ENCODE data around the gene PHLDB1. TPM values are rescaled to one million over a fixed set of nuclear protein-coding genes. Genes with fewer than 3 reads are reported as not detected.
A peak's percentile ranks its signal among the peaks of the same experiment; 100 is the strongest.

Gene PHLDB1
- polyA plus RNA-seq, 3 donors: 0.17 TPM; not detected in 2

- H3K4me2 ChIP-seq (replicated peaks; ENCODE audit: extremely low read depth, low read length, poor library complexity, severe bottlenecking): no peak overlapping the region
- TF ChIP-seq CTCF (IDR thresholded peaks at IDR 0.05): no peak
- peak overlapping the region in 1 of 7 donors; percentile 63 for H3K27ac Mint-ChIP-seq
- no peaks in the 10 kb centered on the region for H3K79me2 ChIP-seq (ENCODE audit: insufficient read depth, low read length)
- no peak for DNase-seq
- H3K4me1 Mint-ChIP-seq: no peaks in the 10 kb centered on the region
- H3K36me3 Mint-ChIP-seq: no peaks in the 10 kb centered on the region
- H3K27me3 ChIP-seq (ENCODE audit: control insufficient read depth in 2 of 2, insufficient read depth in 2 of 2, low read length in 2 of 2): no peaks in the 10 kb centered on the region
- H3K27me3 Mint-ChIP-seq (ENCODE audit: low read depth in 3 of 3): peaks cover 0 to 4% (median 4%) of the 10 kb centered on the region in 3 donors
- no peaks in the 10 kb centered on the region for H3K4me1 ChIP-seq (ENCODE audit: control insufficient read depth in 1 of 2, insufficient read depth in 2 of 2, low read length in 2 of 2)
- H3K36me3 ChIP-seq (replicated peaks in 1 of 2; ENCODE audit: control insufficient read depth in 1 of 2, insufficient read depth in 2 of 2, low read length in 2 of 2): no peaks in the 10 kb centered on the region
- no peak overlapping the region for H3K27ac ChIP-seq (ENCODE audit: low read depth in 1 of 2, low read length in 2 of 2)
- H3K9ac ChIP-seq (ENCODE audit: insufficient read depth, low read length, poor library complexity, severe bottlenecking): no peak overlapping the region
- H2AFZ ChIP-seq (ENCODE audit: insufficient read depth, low read depth, low read length, poor library complexity, severe bottlenecking): no peak overlapping the region
- 92% methylated on average over 4 of the region's 11 CpGs for WGBS (ENCODE audit: insufficient coverage)
- no peaks in the 10 kb centered on the region for H4K20me1 ChIP-seq (ENCODE audit: insufficient read depth, low read length)
- no peaks in the 10 kb centered on the region for H3K9me3 ChIP-seq (replicated peaks in 1 of 2; ENCODE audit: control insufficient read depth in 1 of 2, insufficient read depth in 1 of 2, low read length in 2 of 2)
- H3K4me3 Mint-ChIP-seq: no peak overlapping the region
- intact Hi-C loops (cut with micrococcal nuclease): no loop called here
- H3K9me3 Mint-ChIP-seq: no peaks in the 10 kb centered on the region
- H3K4me3 ChIP-seq (replicated peaks in 1 of 3; ENCODE audit: low read depth in 2 of 3, low read length in 3 of 3): no peak overlapping the region
These were observed 34.1 kb downstream of the PHLDB1 start for GRCh38 chr11:118641397-118642019.

- no peak for DNase-seq
- Histone ChIP-seq H3K9ac (ENCODE audit: insufficient read depth, low read length, poor library complexity, severe bottlenecking) (no peak overlapping the region), H3K9me3 (replicated peaks in 1 of 2; ENCODE audit: control insufficient read depth in 1 of 2, insufficient read depth in 1 of 2, low read length in 2 of 2) (no peaks in the 10 kb centered on the region), H3K4me3 (replicated peaks in 1 of 3; ENCODE audit: low read depth in 2 of 3, low read length in 3 of 3) (no peak overlapping the region), H3K79me2 (ENCODE audit: insufficient read depth, low read length) (no peaks in the 10 kb centered on the region), H3K27ac (ENCODE audit: low read depth in 1 of 2, low read length in 2 of 2) (no peak overlapping the region), H3K4me1 (ENCODE audit: control insufficient read depth in 1 of 2, insufficient read depth in 2 of 2, low read length in 2 of 2) (no peaks in the 10 kb centered on the region), H3K36me3 (replicated peaks in 1 of 2; ENCODE audit: control insufficient read depth in 1 of 2, insufficient read depth in 2 of 2, low read length in 2 of 2) (no peaks in the 10 kb centered on the region), H3K27me3 (ENCODE audit: control insufficient read depth in 2 of 2, insufficient read depth in 2 of 2, low read length in 2 of 2) (no peaks in the 10 kb centered on the region), H3K4me2 (replicated peaks; ENCODE audit: extremely low read depth, low read length, poor library complexity, severe bottlenecking) (no peak overlapping the region), H4K20me1 (ENCODE audit: insufficient read depth, low read length) (no peaks in the 10 kb centered on the region), H2AFZ (ENCODE audit: insufficient read depth, low read depth, low read length, poor library complexity, severe bottlenecking) (no peak overlapping the region)
- Mint-ChIP-seq H3K36me3 (no peaks in the 10 kb centered on the region), H3K4me1 (no peaks in the 10 kb centered on the region), H3K27ac (no peak overlapping the region), H3K4me3 (no peak overlapping the region), H3K27me3 (ENCODE audit: low read depth in 3 of 3) (peaks cover 0 to 6% (median 5%) of the 10 kb centered on the region in 3 donors), H3K9me3 (no peaks in the 10 kb centered on the region)
- intact Hi-C loops (cut with micrococcal nuclease): no loop called here
- TF ChIP-seq CTCF (IDR thresholded peaks at IDR 0.05): no peak
- WGBS (ENCODE audit: insufficient coverage): 100% methylated on average over 2 of the region's 11 CpGs
These were observed 36.0 kb downstream of the PHLDB1 start for GRCh38 chr11:118643142-118643994.

Data from CD14-positive monocyte (primary cell).